Head of caudate nucleus (tissue), 42 donors: Measurements from ENCODE around the gene PRMT5.
"Not testable (repeated sequence)": the region's sequence is repeated elsewhere in the genome, so short reads cannot be mapped to it uniquely, and the experiment has no call there.

Experiments
- DNase-seq, 42 donors: peaks; one replicate each; pipeline versions ENCODE4 v3.0.0 to v3.0.0-alpha.2; 2020 to 2021; ENCODE audit warnings: mixed read lengths in 7 of 42
- intact Hi-C: fragments of 100-400 bp; cut with DNase I; formaldehyde crosslinking; loops from one replicate; pipeline ENCODE4 v1.15.0; 2022

PRMT5 gene

GRCh38 chr14:22929104-22929960 lies at the start of gene PRMT5:
Gene PRMT5 (minus strand): TSS chr14:22929376. CDS start chr14:22929361, 15 bp downstream.
- DNase-seq = peak; percentile 92 to 100 (median 99)

GRCh38 chr14:22978487-22978837 lies 49.3 kb upstream of the PRMT5 start:
- DNase-seq = no peak
- intact Hi-C loops = no loop called here

More at GRCh38 chr14:22929104-22929960, at the start of gene PRMT5:
- intact Hi-C loops = loop anchor here (1.0 kb wide), 1 partner anchor 10 kb away; the partner anchor contains the start of gene RBM23

GRCh38 chr14:22977684-22978486 lies 48.7 kb upstream of the PRMT5 start:
- intact Hi-C loops = no loop called here
- DNase-seq = peak in 1 of 42 donors; percentile 56

DNA sequence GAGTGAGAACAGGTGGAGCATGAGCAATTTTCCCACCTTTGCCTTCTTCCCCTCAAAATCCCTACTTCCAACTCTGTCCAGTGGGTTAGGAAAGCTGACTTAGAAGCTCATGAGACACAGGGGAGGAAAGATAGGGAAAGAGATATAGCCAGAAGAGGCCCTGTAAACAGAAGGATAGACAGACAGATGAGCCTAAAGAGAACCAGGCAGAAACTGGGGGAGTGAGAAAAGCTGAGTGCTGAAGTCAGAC lies 48.2 kb upstream of the PRMT5 start:
- intact Hi-C loops = no loop called here
- no peak for DNase-seq

DNA sequence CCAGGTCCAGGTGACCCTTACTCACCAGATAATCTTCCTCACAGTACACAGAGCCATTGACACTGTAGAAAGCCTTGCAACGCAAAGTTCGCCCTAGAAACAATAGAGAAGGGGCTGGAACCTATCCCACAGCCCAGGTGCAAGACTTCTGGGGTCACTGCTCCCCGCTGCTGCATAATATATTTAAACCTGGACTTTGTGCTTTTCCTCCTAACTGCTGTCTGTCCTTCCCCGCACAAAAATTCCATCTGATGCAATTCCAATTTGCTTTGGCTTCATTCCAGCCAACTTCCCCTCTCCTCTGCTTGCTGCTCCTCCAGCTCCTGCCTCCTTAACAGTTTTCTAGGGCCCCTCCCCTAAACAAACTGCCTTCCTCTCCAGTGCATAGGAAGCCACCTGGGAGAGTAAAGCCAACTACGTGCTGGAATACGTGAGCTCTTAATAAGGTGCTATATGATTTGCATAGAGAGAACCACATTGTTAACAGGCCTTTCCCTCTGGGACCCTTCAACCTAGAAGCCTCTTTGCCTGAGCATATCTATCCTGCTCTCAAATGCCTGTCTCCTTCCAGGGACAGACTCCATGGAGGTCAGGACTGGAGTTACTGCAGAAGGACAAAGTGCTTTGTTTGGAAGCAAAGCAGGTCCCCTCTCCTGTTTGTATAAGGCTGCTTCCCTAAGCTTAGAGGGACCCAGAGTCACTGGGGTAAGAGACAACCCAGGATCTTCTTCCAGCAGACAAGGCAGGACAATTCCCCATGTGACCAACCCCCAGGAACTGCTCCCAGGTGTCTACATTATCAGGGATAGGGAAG lies 47.7 kb upstream of the PRMT5 start:
- DNase-seq = no peak
- intact Hi-C loops = no loop called here

DNA sequence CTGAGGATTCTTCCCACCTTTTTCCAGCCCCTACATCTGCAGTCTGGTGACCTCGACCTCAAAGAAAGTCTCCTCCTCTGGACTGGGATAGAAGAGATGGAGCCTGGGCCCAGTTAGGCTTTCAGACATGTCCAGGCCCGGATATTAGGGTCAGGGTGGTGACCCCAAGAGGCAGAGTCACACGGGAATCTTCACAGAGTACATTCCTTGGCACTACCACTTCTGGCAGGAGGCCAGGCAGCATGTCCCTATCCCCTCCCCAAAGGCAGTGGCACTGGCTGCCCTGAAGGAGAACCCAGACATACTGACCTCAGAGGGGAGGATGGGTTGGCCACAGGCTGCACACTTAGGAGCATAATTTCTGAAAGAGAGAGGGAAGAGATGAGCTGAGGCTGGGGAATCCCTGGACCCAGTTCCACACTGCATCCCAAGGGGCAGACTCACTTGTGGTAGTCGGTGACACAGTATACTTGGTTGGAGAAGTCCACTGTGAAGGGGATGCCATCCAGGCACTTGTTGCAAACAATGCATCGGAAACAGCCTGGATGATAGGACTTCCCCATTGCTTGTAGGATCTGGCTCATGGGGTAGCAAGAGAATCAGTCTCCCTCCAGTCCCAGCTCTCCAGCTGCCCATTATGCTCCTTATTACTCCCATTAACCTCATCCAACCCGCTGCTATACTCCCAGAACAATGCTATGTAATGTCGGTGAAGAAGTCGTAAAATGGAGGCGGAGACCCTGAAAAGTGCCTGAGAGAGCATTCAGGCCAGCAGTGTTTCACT lies 45.5 kb upstream of the PRMT5 start:
- intact Hi-C loops = no loop called here
- no peak for DNase-seq

- intact Hi-C loops = no loop called here
- DNase-seq = peak in 24 of 42 donors; percentile 20 to 76 (median 42)
These were observed 44.2 kb upstream of the PRMT5 start for GRCh38 chr14:22973217-22974032.

- intact Hi-C loops = no loop called here
- no peak for DNase-seq
These were observed 43.2 kb upstream of the PRMT5 start for GRCh38 chr14:22972313-22972930.

DNA sequence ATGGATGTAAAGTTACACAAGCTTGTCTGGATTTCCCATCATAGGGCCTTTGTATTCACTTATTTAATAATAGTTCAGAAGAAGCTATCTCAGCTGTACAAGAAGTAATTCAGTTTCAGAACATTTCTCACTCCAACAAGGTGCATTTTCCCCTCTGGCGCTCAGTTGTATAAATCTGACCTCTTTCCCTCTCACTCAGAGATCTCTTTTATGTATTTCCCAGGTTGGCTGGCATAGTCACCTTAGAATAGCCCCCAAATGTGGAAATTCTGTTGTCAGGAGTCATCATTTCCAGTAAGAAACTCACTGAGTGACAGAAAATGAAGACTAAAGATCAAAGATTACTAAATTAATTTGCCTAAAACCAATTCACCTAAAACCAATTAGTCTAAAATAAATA lies 42.0 kb upstream of the PRMT5 start:
- no peak for DNase-seq
- intact Hi-C loops = no loop called here

GRCh38 chr14:22966783-22967269 lies 37.6 kb upstream of the PRMT5 start:
- no peak for DNase-seq
- intact Hi-C loops = no loop called here

GRCh38 chr14:22965916-22966782 lies 37.0 kb upstream of the PRMT5 start:
- intact Hi-C loops, DNase-seq: not testable (repeated sequence)

DNA sequence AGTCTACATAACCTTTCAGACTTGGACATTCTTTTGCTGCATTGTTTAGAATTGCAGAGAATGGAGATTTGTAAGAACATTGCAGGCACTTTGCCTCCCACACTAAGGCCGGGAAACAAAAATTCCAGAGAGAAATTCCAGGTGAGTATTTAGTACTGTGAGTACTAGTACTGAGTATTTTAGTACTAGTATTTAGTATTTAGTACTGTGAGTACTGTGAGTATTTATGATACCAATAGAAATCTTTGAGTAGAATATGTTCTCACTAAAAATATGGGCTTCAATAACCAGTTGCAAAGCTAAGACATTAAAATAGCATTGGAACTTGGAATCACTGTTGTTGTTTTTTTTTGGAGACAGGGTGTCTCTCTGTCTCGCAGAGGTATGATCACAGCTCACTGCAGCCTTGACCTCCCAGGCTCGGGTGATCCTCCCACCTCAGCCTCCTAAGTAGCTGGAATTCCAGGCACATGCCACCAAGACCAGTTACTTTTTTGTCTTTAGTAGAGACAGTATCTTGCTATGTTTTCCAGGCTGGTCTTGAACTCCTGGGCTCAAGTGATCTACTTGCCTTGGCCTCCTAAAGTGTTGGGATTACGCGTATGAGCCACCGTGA lies 33.0 kb upstream of the PRMT5 start:
- intact Hi-C loops = no loop called here
- no peak for DNase-seq

DNA sequence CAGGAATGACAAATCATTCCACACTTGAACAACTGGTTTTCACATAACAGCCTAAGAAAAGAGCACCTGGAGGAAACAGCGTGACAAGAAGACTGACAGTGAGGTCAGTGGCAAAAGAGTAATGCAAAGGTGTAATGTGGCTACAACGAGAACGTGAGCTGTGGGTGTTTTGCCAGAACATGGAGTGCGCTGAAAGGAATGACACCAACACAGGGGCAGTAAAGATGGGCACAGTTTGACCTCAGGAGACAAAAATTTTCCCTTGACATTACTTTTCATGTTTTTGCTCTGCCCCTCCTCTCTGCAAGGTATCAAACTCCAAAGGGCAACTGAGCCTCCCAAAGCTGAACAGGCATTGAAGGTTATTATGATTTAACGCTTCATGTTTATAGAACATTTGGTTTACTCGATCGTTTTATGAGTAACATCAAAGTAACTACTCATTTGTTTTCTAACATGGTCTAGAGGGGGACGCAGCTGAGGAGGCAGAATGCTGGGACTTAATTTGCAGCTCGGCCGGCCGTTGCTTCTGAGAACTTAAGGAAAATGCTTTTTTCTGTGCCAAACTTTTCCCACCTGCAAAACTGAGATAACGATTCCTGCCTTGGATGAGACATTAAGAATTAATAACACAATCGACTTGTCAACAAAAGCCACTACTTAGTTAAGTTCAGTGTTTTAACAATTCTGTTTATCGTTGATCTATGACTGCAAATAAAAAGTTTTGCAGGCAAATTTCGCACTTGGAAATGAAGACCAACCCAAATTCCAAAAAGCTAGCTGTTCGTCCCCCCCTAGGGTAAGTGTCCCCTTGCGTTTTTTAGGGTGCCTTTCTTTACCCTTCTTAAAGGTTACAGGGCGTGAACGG lies 26.8 kb upstream of the PRMT5 start:
- intact Hi-C loops = no loop called here

GRCh38 chr14:22952418-22952817 lies 23.2 kb upstream of the PRMT5 start:
- intact Hi-C loops = no loop called here
- no peak for DNase-seq

More for the DNA sequence above, 26.8 kb upstream of the PRMT5 start:
- no peak for DNase-seq

DNA sequence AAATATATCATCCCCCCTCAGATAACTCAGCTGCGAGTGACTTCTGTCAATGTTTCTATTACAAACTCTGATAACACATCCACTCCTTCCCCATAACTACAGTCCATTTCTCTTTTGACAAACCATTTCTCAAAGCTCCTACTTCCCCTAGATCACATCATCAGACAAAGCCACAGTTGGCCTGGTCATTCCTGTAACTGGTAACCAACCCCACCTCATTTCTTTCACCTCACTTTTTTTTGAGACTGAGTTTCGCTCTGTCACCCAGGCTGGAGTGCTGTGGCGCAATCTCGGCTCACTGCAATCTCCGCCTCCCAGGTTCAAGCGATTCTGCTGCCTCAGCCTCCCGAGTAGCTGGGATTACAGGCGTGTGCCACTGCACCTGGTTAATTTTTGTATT lies 22.6 kb upstream of the PRMT5 start:
- DNase-seq, intact Hi-C loops: not testable (repeated sequence)
